Frontal cortex (tissue), 4 donors: ENCODE measurements around the gene ACSM2A. TPM values are rescaled to one million over a fixed set of nuclear protein-coding genes. Genes with fewer than 3 reads are reported as not detected.
"Not testable (repeated sequence)": the region's sequence is repeated elsewhere in the genome, so short reads cannot be mapped to it uniquely, and the experiment has no call there.

Experiments
- DNase-seq, 2 donors: peaks; one replicate each; pipeline ENCODE4 v3.0.0; 2012; ENCODE audit warnings: low spot score in 2 of 2
- FAIRE-seq: peaks from 2 replicates; lab custom pipeline; 2012; peaks lifted over from hg19 to GRCh38; lab: Jason Lieb, UNC
- total RNA-seq: library from RNA; depleted of rRNA; stranded (reverse); fragments of >200 nt; gene quantifications from one replicate; pipeline ENCODE4 v1.2.3, GENCODE V29; 2014
- donor health status: control.
- donor health status: control.
- donor health status: control.

The ACSM2A gene, protein sequence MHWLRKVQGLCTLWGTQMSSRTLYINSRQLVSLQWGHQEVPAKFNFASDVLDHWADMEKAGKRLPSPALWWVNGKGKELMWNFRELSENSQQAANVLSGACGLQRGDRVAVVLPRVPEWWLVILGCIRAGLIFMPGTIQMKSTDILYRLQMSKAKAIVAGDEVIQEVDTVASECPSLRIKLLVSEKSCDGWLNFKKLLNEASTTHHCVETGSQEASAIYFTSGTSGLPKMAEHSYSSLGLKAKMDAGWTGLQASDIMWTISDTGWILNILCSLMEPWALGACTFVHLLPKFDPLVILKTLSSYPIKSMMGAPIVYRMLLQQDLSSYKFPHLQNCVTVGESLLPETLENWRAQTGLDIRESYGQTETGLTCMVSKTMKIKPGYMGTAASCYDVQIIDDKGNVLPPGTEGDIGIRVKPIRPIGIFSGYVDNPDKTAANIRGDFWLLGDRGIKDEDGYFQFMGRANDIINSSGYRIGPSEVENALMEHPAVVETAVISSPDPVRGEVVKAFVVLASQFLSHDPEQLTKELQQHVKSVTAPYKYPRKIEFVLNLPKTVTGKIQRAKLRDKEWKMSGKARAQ
- total RNA-seq = not detected

DNA sequence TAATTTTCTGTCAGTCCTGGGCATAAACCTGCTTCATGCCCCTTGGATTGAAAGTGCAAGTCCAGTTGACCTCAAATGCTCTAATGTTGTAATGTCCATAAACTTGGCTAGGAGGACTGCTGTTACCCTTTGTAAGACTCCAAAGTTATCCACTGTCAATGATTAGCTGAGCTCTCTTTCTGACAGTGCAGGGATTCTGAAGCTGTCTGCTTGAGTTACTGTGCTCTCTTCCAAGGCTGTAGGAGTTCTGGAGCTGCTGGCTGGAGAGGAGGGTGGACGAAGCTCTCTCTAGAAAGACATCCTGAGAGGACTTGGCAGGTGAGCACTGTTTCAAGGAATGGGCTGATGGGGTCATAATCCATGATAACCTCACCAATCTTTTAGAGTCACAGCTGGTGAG, at the start of gene ACSM2A:
TSS of gene ACSM2A (plus strand) at position 158 of the 400 bp plus-strand sequence. CDS start 8,594 bp downstream, outside the sequence.
- not testable (repeated sequence) for DNase-seq, FAIRE-seq

DNA sequence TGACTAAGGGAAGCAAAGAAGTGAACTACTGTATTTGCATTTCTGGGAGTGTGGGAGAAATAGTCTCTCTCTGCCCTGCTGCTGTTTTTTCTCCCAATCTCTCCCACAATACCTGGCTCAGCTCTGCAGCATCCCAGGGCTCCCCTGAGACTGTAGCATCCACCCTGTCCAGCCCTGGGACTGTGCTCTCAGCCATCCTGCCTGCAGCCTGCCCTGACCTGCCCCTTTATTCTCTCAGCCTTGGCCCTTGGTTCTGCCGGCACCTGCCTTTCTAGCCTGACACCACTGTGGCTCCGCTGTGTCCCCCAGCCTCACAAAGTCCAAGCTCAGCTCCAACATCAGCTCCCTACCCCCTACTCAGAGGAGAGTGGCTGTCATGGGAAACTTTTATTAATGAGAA, 48.7 kb upstream of the ACSM2A start:
- no peak for FAIRE-seq

DNA sequence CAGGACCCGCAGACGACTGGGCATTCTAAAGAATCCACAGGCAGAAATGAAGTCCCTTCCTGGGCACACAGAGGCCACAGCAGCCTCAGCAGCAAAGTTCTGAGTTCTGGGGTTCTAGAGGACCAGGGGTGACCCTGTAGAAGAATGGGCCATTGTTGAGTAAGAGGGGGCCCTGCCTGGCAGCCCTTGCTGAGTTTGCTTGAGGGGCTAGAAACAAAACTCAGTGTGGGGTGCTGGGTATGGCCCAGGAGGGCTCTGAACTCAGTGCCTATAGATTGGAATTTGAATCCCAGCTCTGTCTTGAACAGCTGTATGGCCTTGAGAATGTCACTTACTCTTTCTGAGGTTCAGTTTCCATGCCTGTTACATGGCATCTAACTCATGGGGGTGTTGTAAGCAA, 46.7 kb upstream of the ACSM2A start, which contains the start of gene PDILT:
TSS of gene PDILT (minus strand) at position 101 of the 400 bp plus-strand sequence. CDS start 5,437 bp downstream, outside the sequence.
- FAIRE-seq = no peak

More for the DNA sequence above, 48.7 kb upstream of the ACSM2A start:
- DNase-seq = no peak

DNA sequence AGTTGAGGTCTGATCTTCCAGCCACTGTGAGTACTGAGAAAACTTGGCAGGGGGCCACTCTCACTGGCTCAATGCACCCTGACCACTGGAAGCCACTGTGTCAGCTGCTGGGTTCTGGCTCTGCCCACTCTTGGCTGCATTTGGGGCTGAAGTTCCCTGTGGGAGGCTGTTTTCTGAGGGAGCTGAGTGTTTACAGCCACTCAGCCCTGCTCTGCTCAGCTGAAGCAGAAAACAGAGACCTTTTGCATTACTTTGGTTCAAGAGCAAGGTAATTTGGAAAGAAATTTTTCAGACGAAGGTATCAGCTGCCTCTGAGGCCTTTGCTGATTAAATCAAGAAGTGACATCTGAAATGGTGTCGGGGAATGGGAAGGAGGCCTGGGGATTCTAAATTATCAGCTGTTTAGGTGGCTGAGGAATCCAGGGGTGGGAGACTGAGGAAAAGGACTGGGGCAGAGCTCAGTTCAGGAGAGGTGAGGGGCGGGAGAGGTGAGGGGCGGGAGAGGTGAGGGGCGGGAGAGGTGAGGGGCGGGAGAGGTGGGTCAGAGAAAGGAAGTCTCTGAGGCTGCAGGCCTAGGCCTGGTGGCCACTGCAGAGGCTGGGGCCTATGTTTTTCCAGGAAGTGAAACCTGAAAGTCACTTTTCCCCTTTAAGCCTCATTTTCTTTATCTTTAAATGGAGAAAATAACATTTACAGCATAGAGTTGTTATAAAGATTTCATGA, 41.8 kb upstream of the ACSM2A start, which contains the start of gene ACSM5:
TSS of gene ACSM5 (plus strand) at position 137 of the 723 bp plus-strand sequence. CDS start 1,951 bp downstream, outside the sequence.
- peak in 1 of 2 donors; percentile 39 for DNase-seq
- no peak for FAIRE-seq

More for the DNA sequence above, 46.7 kb upstream of the ACSM2A start, which contains the start of gene PDILT:
- no peak for DNase-seq

DNA sequence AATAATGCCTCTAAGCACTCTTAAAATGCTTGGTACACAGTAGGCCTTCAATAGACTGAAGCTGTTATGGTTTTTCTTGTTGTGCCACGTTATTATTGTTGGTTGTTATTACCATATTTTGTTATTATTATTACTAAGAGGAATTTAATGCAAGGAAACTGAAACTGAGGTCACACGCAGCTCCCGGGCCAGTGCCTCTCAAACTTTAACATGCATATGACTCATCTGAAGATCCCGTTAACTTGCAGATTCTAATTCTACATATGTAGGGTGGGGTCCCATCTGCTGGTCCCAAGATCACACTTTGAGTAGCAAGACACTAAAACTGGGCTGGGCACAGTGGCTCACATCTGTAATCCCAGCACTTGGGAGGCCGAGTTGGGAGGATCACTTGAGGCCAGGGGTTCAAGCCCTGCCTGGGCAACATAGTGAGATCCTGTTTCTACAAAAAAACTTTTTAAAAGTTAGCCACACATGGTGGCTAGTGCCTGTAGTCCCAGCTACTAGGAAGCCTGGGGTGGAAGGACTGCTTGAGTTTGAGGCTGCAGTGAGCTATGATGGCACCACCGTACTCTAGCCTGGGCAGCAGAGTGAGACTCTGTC, 41.1 kb upstream of the ACSM2A start:
- no peak for FAIRE-seq
- no peak for DNase-seq

DNA sequence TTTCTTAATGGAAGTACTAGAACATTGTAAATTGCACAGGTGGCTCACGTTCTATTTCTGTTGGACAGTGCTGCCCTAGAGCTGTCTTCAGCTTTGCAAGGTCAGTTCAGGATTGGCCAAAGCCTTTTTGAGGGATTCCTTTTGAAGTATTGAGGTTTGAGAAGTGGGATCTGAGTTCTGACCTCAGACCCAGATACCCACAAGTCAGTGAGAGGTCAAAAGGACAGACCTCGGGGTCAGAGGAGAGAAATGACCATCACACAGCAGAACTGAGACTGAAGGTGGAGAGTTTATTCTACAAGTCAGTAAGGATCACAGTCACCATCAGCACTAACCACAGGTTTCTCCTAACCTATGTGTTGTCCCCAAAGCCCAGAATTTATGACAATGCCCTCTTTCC, 40.3 kb upstream of the ACSM2A start:
- no peak for FAIRE-seq

DNA sequence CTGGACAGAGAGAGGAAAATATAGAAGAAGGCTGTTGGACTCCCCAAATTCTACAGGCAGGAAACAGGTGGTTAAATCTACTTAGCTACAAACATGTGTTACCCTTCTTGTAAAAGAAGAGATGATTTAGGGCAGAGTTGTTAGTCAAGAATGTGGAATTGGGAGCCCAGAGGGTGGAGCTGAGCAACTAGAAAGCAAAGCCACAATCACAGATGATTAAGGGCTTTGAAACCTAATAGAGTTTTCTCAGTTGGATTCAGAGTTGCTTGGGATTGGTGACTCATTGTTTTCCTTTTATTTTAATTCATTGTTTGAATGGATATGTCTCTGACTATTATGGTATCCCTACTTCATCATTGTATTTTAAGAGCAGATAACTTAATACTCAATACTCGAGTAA, 35.8 kb upstream of the ACSM2A start:
- FAIRE-seq = no peak
- DNase-seq = no peak

More for the DNA sequence above, 40.3 kb upstream of the ACSM2A start:
- no peak for DNase-seq

DNA sequence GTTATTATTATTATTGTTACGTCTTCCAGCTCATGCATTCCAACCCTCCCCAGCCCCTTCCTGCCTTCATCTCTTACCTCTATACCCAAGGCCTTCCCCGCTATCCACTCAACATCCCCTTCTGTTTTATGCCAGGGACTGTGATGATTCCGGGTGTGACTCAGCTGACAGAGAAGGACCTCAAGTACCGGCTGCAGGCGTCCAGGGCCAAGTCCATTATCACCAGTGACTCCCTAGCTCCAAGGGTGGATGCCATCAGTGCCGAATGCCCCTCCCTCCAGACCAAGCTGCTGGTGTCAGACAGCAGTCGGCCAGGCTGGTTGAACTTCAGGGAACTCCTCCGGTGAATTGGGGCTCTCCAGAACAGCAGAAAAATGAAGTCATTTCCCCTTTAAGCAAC, 32.2 kb upstream of the ACSM2A start:
- not testable (repeated sequence) for FAIRE-seq, DNase-seq

DNA sequence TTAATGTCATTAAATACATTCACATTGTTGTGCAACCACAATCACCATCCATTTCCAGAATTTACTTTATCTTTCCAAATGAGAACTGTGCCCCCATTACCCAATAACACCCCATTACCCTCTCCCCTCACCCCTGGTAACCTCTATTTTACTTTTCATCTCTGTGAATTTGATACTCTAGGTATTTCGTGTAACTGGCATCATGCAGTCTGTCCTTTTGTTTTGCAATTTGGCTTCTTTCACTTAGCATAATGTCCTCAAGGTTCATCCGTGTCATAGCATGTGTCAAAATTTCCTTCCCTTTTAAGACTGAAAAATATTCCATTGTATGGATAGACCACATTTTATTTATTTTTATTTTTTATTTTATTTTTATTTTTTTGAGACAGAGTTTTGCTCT, 29.6 kb upstream of the ACSM2A start:
- not testable (repeated sequence) for FAIRE-seq

DNA sequence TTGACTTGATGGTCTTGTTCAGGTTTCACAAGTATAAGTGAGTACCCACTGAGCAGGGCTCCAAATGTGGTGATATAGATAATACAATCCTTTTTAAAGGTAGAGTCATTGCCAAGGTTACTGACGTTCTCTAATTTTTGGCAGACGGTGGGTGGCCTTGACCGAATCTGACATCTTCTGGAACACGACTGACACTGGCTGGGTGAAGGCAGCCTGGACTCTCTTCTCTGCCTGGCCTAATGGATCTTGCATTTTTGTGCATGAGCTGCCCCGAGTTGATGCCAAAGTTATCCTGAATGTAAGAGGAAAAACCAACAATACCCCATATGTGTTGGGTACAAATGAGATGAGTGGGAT, 27.6 kb upstream of the ACSM2A start:
- not testable (repeated sequence) for FAIRE-seq, DNase-seq

More for the DNA sequence above, 29.6 kb upstream of the ACSM2A start:
- not testable (repeated sequence) for DNase-seq

DNA sequence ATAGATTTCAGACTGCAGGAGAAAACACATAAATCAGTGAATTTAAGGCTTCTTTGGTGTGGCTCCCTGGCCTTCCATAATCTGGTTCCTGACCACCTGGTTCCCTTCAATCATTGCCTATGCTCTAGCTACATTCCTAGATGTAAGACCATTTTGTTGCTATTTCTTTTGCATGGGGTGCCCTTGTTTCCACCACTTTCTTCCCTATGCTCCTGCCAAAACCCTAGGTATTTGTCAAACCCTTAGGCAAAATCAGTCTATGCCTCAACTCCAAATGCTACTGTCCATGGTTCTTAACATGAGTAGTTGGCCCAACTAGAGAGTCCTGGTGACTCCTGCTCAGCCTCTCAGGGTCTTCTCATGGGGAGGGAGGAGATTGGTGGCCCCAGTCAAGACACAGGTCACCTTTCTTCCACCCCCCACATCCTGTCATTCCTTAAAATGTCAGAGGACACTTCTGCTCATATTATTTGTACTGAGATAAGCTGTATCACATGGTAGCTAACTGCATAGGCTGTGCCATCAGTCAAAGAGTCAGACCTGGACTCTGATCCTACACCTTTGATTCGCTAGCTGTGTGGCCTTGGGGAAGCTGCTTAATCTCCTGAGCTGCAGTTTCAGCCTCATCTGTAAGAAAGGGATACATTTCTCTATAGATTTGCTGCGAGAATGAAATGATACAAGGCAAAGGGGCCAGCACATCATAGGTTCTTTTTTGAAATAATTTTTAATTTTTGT, 27.0 kb upstream of the ACSM2A start:
- FAIRE-seq (no peak), DNase-seq (no peak)

DNA sequence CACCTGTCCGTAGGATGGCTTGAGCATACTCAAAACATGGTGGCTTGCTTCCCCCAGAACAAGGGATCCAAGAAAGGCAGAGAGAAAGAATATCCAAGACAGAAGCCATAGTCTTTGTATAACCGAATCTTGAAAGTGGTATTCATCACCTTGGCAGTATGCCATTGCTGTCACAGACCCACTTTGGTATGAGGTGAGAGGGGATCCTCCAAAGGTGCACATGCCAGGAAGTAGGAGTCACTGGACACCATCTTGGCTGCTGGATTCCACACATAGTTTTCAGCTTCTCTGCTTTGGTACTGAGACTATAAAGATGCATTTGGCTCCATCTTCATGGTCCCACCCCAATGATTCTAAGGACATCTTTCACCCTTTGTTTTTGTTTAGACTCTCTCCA, 23.9 kb upstream of the ACSM2A start:
- FAIRE-seq, DNase-seq: not testable (repeated sequence)

DNA sequence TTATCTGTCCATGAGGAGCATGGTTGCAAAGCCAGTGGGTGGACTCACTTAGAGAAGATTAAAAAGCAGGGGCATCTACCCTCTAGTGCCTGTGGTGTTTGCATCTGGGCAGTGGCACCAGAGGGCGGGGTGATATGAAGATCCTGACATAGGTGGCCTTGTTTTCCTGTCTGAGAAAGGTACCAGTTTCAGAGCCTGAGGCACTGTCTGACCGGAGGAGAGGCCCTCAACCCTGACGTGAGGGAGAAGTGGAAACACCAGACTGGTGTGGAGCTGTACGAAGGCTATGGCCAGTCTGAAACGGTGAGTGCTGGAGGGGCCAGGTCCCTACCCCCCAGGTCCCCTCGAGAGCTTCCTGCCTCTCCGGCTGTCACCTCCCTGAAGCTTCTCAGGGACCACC, 21.8 kb upstream of the ACSM2A start:
- not testable (repeated sequence) for DNase-seq, FAIRE-seq

DNA sequence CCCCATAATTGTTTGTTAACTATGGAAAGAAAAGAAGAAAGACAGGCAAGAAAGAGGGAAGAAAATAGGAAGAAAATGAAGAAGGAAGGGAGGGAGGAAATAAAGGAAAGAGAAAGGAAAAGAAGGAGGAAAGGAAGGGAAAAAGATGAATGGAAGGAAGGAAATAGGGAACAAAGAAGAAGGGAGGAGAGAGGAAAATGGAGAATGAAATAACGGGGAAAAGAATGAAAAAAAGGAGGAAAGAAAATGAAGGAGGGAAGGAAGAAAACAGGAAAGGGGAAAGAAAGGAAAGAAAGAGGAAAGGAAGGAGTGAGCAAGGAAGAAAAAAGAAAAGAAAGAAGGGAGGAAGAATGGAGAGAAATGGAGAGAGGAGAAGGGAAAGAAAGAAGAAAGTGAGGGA, 20.8 kb upstream of the ACSM2A start:
- FAIRE-seq, DNase-seq: not testable (repeated sequence)

DNA sequence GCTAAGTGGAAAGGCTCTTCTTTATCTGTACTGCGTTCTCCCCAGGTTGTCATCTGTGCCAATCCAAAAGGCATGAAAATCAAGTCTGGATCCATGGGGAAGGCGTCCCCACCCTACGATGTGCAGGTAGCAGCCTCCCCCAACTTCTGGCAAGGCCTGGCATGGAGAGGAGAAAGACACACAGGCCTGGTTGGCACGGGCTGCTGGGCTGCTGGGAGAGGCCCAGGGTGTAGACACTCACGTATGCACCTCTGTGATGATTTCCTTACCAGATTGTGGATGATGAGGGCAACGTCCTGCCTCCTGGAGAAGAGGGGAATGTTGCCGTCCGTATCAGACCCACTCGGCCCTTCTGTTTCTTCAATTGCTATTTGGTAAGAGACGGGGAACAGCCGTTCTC, 20.4 kb upstream of the ACSM2A start:
- DNase-seq = no peak
- FAIRE-seq = no peak

DNA sequence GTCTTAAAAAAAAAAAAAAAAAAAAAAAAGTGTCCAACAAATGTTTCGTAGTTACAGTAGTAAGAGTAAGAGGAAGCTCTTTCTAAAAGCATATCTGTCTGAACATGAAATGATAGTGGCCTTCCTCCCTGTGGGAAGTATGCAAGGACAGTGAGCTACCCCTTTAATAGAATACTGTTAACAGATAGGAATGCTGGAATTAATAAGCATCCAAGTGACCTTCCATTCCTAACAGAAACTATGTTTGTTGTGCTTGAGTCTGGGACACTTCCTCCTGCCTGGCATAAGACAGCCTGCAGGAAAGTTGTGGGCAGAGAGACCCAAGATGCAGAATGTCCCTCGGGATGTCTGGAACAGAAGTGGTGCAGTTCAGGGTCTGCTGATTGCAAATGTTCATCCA, 12.4 kb upstream of the ACSM2A start:
- DNase-seq, FAIRE-seq: not testable (repeated sequence)

DNA sequence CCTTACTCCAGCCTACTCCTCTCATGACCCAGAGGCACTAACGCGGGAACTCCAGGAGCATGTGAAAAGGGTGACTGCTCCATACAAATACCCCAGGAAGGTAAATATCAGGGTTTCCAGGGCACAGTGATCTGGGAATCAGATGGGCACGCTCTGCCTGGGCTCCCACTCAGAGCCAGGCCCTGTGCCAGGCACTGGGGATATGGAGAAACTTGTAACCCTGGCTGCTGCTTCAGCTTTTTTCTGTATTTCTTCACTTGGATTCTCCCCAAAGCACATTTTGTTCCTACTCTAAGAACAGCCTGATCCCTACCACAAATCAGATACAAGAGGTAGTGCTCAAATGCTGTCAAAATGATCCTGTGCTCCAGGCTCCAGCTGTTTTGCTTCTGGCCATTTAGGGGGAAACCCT, 11.5 kb upstream of the ACSM2A start:
- not testable (repeated sequence) for DNase-seq, FAIRE-seq

DNA sequence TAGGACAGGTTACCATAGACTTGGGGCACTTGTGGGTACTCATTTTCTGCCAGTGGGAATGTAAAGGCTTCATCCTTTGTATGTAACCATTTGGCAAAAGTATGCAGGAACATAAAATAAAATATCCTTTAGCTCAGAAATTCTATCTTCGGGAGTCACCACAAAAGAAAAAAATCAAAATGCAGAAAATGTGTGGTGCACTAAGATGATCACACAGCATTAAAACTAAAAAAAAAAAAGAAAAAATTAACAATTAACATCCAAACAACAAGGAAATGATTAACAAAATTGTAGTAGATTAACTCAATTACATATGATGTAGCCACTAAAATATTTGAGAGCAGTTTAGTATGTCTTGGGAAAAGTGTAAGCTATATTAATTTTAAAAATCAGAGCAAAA, 10.6 kb upstream of the ACSM2A start:
- FAIRE-seq, DNase-seq: not testable (repeated sequence)

DNA sequence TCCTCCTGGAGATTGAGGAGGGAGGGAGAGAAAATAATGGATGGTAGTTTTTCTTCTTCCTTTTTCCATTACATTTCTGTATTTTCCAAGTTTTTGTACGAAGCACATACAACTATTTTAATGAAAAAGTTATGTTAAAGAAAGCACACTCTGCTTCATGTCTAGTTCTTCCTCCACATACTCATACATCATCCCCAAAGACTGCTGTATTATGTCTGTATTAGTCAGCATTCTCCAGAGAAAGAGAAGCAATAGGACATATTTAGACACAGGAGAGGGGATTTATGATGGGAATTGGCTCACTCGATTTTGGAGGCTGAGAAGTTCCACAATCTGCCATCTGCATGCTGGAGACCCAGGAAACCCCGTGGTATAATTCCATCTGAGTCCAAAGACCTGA, 10.1 kb upstream of the ACSM2A start:
- no peak for DNase-seq
- FAIRE-seq = no peak
